Liver (tissue), 3 donors: Measurements from ENCODE around the gene NPAS1.

Source experiments
- RXRA ChIP-seq, 2 donors: IDR thresholded peaks; 2 replicates each; pipeline ENCODE4 v1.6.1; 2017 to 2018; ENCODE audit warnings: antibody characterized with exemption in 2 of 2, mild to moderate bottlenecking in 1 of 2
- TF ChIP-seq, protein P1 (sequence below): fragments of 150-350 bp; IDR thresholded peaks from 2 replicates; pipeline ENCODE4 v1.5.1; 2017; ENCODE audit warnings: improper control_type of control experiment, low read depth, low read length; ENCODE audit not compliant: missing input control
- donor health status: healthy.
- donor health status: healthy.

DNA sequence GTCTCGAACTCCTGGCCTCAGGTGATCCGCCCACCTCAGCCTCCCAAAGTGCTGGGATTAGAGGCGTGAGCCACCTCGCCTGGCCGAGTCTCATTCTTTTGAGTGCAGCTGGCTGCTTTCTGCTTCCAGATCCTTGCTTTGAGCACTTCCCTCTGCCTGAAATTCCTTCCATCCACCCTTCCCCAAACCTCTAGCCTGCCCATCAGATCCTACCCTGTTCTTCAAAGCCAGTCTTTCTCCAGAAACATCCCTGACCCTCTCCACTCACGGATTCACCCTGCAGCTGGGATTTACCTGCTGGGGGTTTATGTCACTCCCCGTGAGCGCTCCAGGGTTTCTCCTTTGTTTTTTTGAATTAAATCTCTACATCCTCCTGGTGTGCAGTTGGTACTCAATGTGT is 13.1 kb upstream of the NPAS1 start:
- TF ChIP-seq RXRA (IDR thresholded peaks at IDR 0.05) = no peak
- TF ChIP-seq, protein P1, sequence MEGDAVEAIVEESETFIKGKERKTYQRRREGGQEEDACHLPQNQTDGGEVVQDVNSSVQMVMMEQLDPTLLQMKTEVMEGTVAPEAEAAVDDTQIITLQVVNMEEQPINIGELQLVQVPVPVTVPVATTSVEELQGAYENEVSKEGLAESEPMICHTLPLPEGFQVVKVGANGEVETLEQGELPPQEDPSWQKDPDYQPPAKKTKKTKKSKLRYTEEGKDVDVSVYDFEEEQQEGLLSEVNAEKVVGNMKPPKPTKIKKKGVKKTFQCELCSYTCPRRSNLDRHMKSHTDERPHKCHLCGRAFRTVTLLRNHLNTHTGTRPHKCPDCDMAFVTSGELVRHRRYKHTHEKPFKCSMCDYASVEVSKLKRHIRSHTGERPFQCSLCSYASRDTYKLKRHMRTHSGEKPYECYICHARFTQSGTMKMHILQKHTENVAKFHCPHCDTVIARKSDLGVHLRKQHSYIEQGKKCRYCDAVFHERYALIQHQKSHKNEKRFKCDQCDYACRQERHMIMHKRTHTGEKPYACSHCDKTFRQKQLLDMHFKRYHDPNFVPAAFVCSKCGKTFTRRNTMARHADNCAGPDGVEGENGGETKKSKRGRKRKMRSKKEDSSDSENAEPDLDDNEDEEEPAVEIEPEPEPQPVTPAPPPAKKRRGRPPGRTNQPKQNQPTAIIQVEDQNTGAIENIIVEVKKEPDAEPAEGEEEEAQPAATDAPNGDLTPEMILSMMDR = no peak
